Panc1 (cell line): ENCODE data around the gene ENOX2. TPM values are rescaled to one million over a fixed set of nuclear protein-coding genes. Genes with fewer than 3 reads are reported as not detected.

Experiments used
- ATAC-seq: fragments of 200-7000 bp; cut with Tn5 transposase; 2 replicates; pipeline ENCODE4 v1.9.1; 2020; ENCODE audit warnings: mild to moderate bottlenecking, moderate library complexity
- BruUV-seq: library from RNA; stranded (reverse); fragments of 400-500 nt; replicated peaks from 2 replicates; lab custom pipeline; 2021; lab: Mats Ljungman, UMichigan
- CTCF ChIA-PET: fragments of 300-600 bp; sonication (Branson Sonifier 250); formaldehyde crosslinking; loops from one replicate; lab custom pipeline; 2022; ENCODE audit warnings: antibody characterized with exemption; lab: Charles Lee
- POLR2A ChIA-PET: fragments of 300-600 bp; sonication (Branson Sonifier 250); formaldehyde crosslinking; loops from one replicate; lab custom pipeline; 2022; ENCODE audit warnings: antibody characterized with exemption; lab: Charles Lee
- DNase-seq: peaks from one replicate; pipeline ENCODE4 v3.0.0-alpha.2; 2010; ENCODE audit warnings: low read depth, low spot score
- H3K27ac ChIP-seq: 2 replicates; pipeline ENCODE4 v1.5.1; 2011; ENCODE audit warnings: mild to moderate bottlenecking, low read length, inconsistent platforms
- H3K27me3 ChIP-seq: fragments of 200-500 bp; sonication (Bioruptor generic); 2 replicates; pipeline ENCODE4 v1.6.0; 2014; ENCODE audit warnings: low read length, inconsistent platforms; ENCODE audit not compliant: control insufficient read depth, insufficient read depth
- H3K36me3 ChIP-seq: fragments of 200-500 bp; sonication (Bioruptor generic); 2 replicates; pipeline ENCODE4 v1.5.1; 2014; ENCODE audit warnings: inconsistent platforms, mild to moderate bottlenecking, low read length, moderate library complexity; ENCODE audit not compliant: control insufficient read depth, insufficient read depth
- H3K4me1 ChIP-seq: 2 replicates; pipeline ENCODE4 v1.5.1; 2011; ENCODE audit warnings: inconsistent platforms, mild to moderate bottlenecking, low read length, moderate library complexity; ENCODE audit not compliant: control insufficient read depth, insufficient read depth
- H3K4me3 ChIP-seq, 2 experiments: 2 replicates each; pipeline ENCODE4 v1.5.1; 2011 to 2012; ENCODE audit warnings: low read depth in 2 of 2, low read length in 2 of 2, mild to moderate bottlenecking in 2 of 2, inconsistent platforms in 1 of 2, moderate library complexity in 1 of 2
- H3K9me3 ChIP-seq: fragments of 200-500 bp; sonication (Bioruptor generic); 2 replicates; pipeline ENCODE4 v1.5.1; 2014; ENCODE audit warnings: low read depth, mild to moderate bottlenecking, inconsistent platforms, low read length, moderate library complexity; ENCODE audit not compliant: control insufficient read depth, insufficient read depth
- POLR2AphosphoS5 ChIP-seq: IDR thresholded peaks from 2 replicates; pipeline ENCODE4 v1.6.1; 2012; ENCODE audit warnings: mild to moderate bottlenecking, low read depth, low read length, moderate library complexity
- SIN3A ChIP-seq: IDR thresholded peaks from 2 replicates; pipeline ENCODE4 v1.6.1; 2012; ENCODE audit warnings: low read depth, mild to moderate bottlenecking, low read length, moderate library complexity, borderline replicate concordance; ENCODE audit not compliant: insufficient read depth
- TCF7L2 ChIP-seq: IDR thresholded peaks from 2 replicates; pipeline ENCODE4 v1.6.1; 2011; ENCODE audit warnings: mild to moderate bottlenecking, low read depth, low read length, inconsistent platforms
- in situ Hi-C: cut with HindIII; loops from 2 replicates; pipeline ENCODE4 v1.10.0; 2016; ENCODE audit warnings: low sequenced_read_pairs, low pct_unique_long_range_greater_than_20kb
- intact Hi-C: fragments of 100-400 bp; cut with micrococcal nuclease; formaldehyde crosslinking; loops from one replicate; pipeline ENCODE4 v1.10.0; 2022; ENCODE audit not compliant: unreplicated experiment
- total RNA-seq: library from RNA; stranded (reverse); gene quantifications from one replicate; pipeline ENCODE4 v1.2.1, GENCODE V29; 2021; ENCODE audit not compliant: unreplicated experiment
- TF ChIP-seq, protein P1 (sequence below): fragments of 450-650 bp; IDR thresholded peaks from 2 replicates; pipeline ENCODE4 v1.5.1; 2017; ENCODE audit warnings: mild to moderate bottlenecking
- TF ChIP-seq, protein P2 (sequence below), 2 experiments: IDR thresholded peaks; 2 replicates each; pipeline ENCODE4 v1.6.1; 2011 to 2012; ENCODE audit warnings: low read depth in 2 of 2, control low read depth in 1 of 2, low read length in 1 of 2, mild to moderate bottlenecking in 1 of 2, moderate library complexity in 1 of 2; ENCODE audit not compliant: insufficient read depth in 1 of 2

Gene ENOX2
- total RNA-seq, 1 experiment from 2014 or later = 12.4 TPM

DNA sequence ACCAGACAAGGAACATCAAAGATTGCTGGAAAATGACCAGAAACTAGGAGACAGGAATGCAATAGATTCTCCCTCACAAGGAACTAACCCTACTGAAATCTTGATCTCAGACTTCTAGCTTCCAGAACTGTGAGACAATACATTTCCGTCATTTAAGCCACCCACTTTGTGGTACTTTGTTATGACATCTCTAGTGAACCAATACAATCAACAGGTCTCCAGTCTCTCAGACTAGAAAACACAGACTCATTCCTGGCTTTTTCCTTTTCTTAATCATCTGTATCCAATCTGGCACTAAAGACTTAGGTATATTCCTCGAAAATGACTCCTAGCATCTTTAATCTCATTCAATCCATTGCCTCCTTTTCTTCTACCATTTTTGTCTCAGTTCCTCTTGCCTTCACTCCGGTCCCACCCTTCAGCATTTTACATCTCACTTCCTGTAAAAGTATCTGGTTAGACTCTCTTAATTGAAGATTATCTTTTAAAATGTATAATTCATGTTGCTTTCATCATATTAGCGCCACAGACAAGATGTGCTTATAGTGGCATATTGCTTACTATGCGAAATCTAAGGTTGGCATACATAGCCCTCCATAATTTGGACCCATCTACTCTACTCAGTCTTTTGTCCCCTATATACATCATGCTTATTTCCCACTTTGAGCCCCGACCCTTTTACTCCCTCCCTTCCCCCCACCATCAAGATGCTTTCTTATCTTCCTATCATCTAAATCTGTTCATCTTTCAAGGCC lies 250.0 kb downstream of the ENOX2 start:
- CTCF ChIA-PET = no interaction called here
- intact Hi-C loops (no loop called here), in situ Hi-C loops (no loop called here)
- ATAC-seq (no peak), DNase-seq (no peak)
- no peaks in the 10 kb centered on the region for H3K4me1 ChIP-seq
- no peaks in the 10 kb centered on the region for H3K27me3 ChIP-seq
- no peaks in the 10 kb centered on the region for H3K9me3 ChIP-seq
- H3K36me3 ChIP-seq = no peaks in the 10 kb centered on the region
- no peak overlapping the region for H3K27ac ChIP-seq
- BruUV-seq = no TSS peak
- H3K4me3 ChIP-seq = no peak overlapping the region
- POLR2A ChIA-PET = no interaction called here
- TF ChIP-seq, protein P1, sequence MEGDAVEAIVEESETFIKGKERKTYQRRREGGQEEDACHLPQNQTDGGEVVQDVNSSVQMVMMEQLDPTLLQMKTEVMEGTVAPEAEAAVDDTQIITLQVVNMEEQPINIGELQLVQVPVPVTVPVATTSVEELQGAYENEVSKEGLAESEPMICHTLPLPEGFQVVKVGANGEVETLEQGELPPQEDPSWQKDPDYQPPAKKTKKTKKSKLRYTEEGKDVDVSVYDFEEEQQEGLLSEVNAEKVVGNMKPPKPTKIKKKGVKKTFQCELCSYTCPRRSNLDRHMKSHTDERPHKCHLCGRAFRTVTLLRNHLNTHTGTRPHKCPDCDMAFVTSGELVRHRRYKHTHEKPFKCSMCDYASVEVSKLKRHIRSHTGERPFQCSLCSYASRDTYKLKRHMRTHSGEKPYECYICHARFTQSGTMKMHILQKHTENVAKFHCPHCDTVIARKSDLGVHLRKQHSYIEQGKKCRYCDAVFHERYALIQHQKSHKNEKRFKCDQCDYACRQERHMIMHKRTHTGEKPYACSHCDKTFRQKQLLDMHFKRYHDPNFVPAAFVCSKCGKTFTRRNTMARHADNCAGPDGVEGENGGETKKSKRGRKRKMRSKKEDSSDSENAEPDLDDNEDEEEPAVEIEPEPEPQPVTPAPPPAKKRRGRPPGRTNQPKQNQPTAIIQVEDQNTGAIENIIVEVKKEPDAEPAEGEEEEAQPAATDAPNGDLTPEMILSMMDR = no peak
- TF ChIP-seq POLR2AphosphoS5 = no peak
- TF ChIP-seq, protein P2, sequence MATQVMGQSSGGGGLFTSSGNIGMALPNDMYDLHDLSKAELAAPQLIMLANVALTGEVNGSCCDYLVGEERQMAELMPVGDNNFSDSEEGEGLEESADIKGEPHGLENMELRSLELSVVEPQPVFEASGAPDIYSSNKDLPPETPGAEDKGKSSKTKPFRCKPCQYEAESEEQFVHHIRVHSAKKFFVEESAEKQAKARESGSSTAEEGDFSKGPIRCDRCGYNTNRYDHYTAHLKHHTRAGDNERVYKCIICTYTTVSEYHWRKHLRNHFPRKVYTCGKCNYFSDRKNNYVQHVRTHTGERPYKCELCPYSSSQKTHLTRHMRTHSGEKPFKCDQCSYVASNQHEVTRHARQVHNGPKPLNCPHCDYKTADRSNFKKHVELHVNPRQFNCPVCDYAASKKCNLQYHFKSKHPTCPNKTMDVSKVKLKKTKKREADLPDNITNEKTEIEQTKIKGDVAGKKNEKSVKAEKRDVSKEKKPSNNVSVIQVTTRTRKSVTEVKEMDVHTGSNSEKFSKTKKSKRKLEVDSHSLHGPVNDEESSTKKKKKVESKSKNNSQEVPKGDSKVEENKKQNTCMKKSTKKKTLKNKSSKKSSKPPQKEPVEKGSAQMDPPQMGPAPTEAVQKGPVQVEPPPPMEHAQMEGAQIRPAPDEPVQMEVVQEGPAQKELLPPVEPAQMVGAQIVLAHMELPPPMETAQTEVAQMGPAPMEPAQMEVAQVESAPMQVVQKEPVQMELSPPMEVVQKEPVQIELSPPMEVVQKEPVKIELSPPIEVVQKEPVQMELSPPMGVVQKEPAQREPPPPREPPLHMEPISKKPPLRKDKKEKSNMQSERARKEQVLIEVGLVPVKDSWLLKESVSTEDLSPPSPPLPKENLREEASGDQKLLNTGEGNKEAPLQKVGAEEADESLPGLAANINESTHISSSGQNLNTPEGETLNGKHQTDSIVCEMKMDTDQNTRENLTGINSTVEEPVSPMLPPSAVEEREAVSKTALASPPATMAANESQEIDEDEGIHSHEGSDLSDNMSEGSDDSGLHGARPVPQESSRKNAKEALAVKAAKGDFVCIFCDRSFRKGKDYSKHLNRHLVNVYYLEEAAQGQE (IDR thresholded peaks at IDR 0.05; ENCODE audit: insufficient read depth in 1 of 2, low read depth in 2 of 2, low read length in 1 of 2) = no peak
- TF ChIP-seq SIN3A = no peak
- no peak for TF ChIP-seq TCF7L2

DNA sequence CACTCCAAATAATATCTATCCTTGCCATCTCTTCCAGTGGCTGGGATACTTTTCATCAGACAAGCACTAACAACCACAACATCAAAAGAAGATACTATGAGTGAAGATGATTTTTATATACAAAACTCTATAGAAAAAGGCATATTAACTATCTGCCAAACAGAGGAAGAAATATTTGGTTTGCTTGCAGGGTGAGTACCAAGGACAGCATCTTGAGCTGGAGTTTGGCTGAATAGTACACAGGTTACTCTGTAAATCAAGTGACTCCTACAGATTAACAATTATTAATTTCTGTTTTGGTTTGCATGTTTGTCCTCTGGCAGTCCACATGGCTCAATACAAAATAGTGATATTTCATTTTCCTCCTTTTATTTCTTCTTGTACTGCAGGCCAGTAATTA lies 253.3 kb downstream of the ENOX2 start:
- Histone ChIP-seq H3K9me3 (no peaks in the 10 kb centered on the region), H3K27ac (no peak overlapping the region), H3K36me3 (no peaks in the 10 kb centered on the region), H3K4me1 (no peaks in the 10 kb centered on the region), H3K4me3 (no peak overlapping the region), H3K27me3 (no peaks in the 10 kb centered on the region)
- TF ChIP-seq, protein P1 = no peak
- TF ChIP-seq, protein P2 (IDR thresholded peaks at IDR 0.05; ENCODE audit: insufficient read depth in 1 of 2, low read depth in 2 of 2, low read length in 1 of 2) = peak in 1 of 2 experiments; percentile 50; a peak in 1 of 4 replicates
- ATAC-seq (no peak), DNase-seq (no peak)
- ChIA-PET POLR2A (no interaction called here), CTCF (no interaction called here)
- intact Hi-C loops (no loop called here), in situ Hi-C loops (no loop called here)
- no TSS peak for BruUV-seq
